NT2/D1 (cell line): ENCODE measurements around the gene OAS3.

Source experiments
- DNase-seq: peaks from one replicate; pipeline ENCODE4 v3.0.0-alpha.2; 2011; ENCODE audit warnings: low read depth, low spot score
- H3K27me3 ChIP-seq: 2 replicates; pipeline ENCODE4 v1.6.0; 2011; ENCODE audit warnings: mild to moderate bottlenecking; ENCODE audit not compliant: insufficient read length, insufficient read depth
- H3K36me3 ChIP-seq: 2 replicates; pipeline ENCODE4 v1.6.1; 2011; ENCODE audit warnings: mild to moderate bottlenecking, low read length, mixed read lengths; ENCODE audit not compliant: insufficient read depth, insufficient read length
- H3K4me1 ChIP-seq: 2 replicates; pipeline ENCODE4 v1.5.1; 2011; ENCODE audit not compliant: insufficient read depth, insufficient read length
- H3K4me3 ChIP-seq: 2 replicates; pipeline ENCODE4 v1.5.1; 2011; ENCODE audit warnings: low read depth; ENCODE audit not compliant: insufficient read length
- H3K9ac ChIP-seq: 2 replicates; pipeline ENCODE4 v1.6.0; 2011; ENCODE audit warnings: low read depth; ENCODE audit not compliant: insufficient read length
- H3K9me3 ChIP-seq: 2 replicates; pipeline ENCODE4 v1.5.1; 2011; ENCODE audit warnings: mild to moderate bottlenecking, low read length; ENCODE audit not compliant: insufficient read depth
- SUZ12 ChIP-seq: IDR thresholded peaks from 2 replicates; pipeline ENCODE4 v1.6.1; 2011; ENCODE audit not compliant: insufficient read length, insufficient read depth; ENCODE audit errors: extremely low read depth
- YY1 ChIP-seq: IDR thresholded peaks from 2 replicates; pipeline ENCODE4 v1.6.1; 2011; ENCODE audit not compliant: insufficient read length, insufficient read depth
- ZNF274 ChIP-seq: IDR thresholded peaks from 2 replicates; pipeline ENCODE4 v1.6.1; 2011; ENCODE audit warnings: mild to moderate bottlenecking, low read depth, low read length

OAS3 gene

DNA sequence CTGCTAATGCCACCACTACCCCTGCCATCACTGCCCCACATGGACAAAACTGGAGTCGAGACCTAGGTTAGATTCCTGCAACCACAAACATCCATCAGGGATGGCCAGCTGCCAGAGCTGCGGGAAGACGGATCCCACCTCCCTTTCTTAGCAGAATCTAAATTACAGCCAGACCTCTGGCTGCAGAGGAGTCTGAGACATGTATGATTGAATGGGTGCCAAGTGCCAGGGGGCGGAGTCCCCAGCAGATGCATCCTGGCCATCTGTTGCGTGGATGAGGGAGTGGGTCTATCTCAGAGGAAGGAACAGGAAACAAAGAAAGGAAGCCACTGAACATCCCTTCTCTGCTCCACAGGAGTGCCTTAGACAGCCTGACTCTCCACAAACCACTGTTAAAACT lies 33.0 kb downstream of the OAS3 start:
- no peak for DNase-seq

GRCh38 chr12:112973011-112973735 lies 34.9 kb downstream of the OAS3 start:
- no peaks in the 10 kb centered on the region for H3K9me3 ChIP-seq
- H3K36me3 ChIP-seq = no peaks in the 10 kb centered on the region
- no peak overlapping the region for H3K4me3 ChIP-seq
- peaks cover 4% of the 10 kb centered on the region for H3K4me1 ChIP-seq
- no peak for DNase-seq
- no peaks in the 10 kb centered on the region for H3K27me3 ChIP-seq
- no peak overlapping the region for H3K9ac ChIP-seq
- TF ChIP-seq ZNF274 (no peak), SUZ12 (no peak), YY1 (no peak)

More for the DNA sequence above, 33.0 kb downstream of the OAS3 start:
- H3K9ac ChIP-seq = no peak overlapping the region
- H3K36me3 ChIP-seq = peaks cover 3% of the 10 kb centered on the region
- no peaks in the 10 kb centered on the region for H3K4me1 ChIP-seq
- H3K9me3 ChIP-seq = no peaks in the 10 kb centered on the region
- H3K4me3 ChIP-seq = no peak overlapping the region
- TF ChIP-seq YY1 = no peak
- TF ChIP-seq ZNF274 = no peak
- TF ChIP-seq SUZ12 = no peak
- no peaks in the 10 kb centered on the region for H3K27me3 ChIP-seq

GRCh38 chr12:112973818-112974231 lies 35.6 kb downstream of the OAS3 start:
- DNase-seq = no peak
- Histone ChIP-seq H3K9ac (no peak overlapping the region), H3K36me3 (no peaks in the 10 kb centered on the region), H3K4me3 (no peak overlapping the region), H3K4me1 (peaks cover 6% of the 10 kb centered on the region), H3K9me3 (no peaks in the 10 kb centered on the region), H3K27me3 (no peaks in the 10 kb centered on the region)
- TF ChIP-seq YY1 (no peak), SUZ12 (no peak), ZNF274 (no peak)

GRCh38 chr12:112974904-112975303 lies 36.6 kb downstream of the OAS3 start:
- Histone ChIP-seq H3K9me3 (no peaks in the 10 kb centered on the region), H3K27me3 (no peaks in the 10 kb centered on the region), H3K36me3 (no peaks in the 10 kb centered on the region), H3K4me3 (no peak overlapping the region), H3K9ac (no peak overlapping the region), H3K4me1 (peaks cover 6% of the 10 kb centered on the region)
- no peak for DNase-seq
- TF ChIP-seq SUZ12 (no peak), YY1 (no peak), ZNF274 (no peak)

DNA sequence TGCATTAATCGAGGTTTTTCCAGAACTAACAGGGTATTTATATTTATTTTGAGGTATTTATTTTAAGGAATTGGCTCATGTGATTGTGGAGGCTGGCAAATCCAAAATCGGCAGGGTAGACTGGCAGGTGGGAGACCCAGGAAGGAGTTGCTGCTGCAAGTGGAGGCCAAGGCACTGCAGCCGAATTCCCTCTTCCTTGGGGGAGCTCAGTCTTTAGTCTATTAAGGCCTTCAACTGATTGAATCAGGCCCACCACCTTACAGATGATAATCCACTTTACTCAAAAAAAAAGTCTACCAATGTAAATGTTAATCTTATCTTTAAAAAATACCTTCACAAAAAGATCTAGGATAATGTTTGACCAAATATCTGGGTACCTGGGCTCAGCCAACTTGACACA lies 38.9 kb downstream of the OAS3 start:
- no peaks in the 10 kb centered on the region for H3K36me3 ChIP-seq
- no peak for DNase-seq
- H3K4me3 ChIP-seq = no peak overlapping the region
- no peaks in the 10 kb centered on the region for H3K9me3 ChIP-seq
- H3K27me3 ChIP-seq = no peaks in the 10 kb centered on the region
- peaks cover 6% of the 10 kb centered on the region for H3K4me1 ChIP-seq
- no peak for TF ChIP-seq ZNF274
- no peak for TF ChIP-seq SUZ12
- TF ChIP-seq YY1 = no peak
- no peak overlapping the region for H3K9ac ChIP-seq

GRCh38 chr12:112977641-112978040 lies 39.4 kb downstream of the OAS3 start:
- no peak overlapping the region for H3K4me3 ChIP-seq
- H3K4me1 ChIP-seq = peaks cover 6% of the 10 kb centered on the region
- H3K9me3 ChIP-seq = no peaks in the 10 kb centered on the region
- H3K9ac ChIP-seq = no peak overlapping the region
- DNase-seq = no peak
- no peaks in the 10 kb centered on the region for H3K36me3 ChIP-seq
- TF ChIP-seq SUZ12 = no peak
- H3K27me3 ChIP-seq = no peaks in the 10 kb centered on the region

DNA sequence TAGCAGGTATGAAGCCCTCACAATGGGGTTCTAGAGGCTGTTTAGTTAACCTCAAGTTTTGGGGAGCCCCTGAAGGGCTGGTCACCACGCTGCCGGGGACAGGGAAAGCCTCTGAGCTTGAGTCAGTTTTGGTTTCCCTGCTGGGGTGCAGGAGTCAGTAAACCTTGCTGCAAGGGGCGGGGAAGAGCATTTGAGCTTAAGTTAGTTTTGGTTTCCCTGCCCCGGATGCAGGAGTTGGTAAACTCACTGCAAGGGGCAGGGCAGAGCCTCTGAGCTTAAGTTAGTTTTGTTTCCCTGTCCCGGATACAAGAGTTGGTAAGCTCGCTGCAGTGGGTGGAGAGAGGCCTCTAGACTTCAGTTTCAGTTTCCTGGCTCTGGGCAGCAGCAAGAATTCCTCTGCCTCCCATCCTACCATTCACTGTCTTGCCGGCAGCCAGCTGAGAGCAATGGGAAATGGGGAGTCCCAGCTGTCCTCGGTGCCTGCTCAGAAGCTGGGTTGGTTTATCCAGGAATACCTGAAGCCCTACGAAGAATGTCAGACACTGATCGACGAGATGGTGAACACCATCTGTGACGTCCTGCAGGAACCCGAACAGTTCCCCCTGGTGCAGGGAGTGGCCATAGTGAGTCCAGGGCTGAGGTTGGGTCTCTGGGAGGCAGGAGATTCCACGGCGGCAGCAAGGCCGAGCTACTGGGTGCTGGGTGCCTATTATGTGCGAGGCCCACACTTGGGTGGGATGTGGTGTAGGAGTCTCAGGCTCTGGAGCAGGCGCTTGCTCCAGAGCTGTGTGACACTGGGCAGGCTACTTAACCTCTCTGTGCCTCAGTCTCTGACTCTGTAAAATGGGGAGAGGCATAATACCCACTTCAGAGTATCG lies 40.1 kb downstream of the OAS3 start, which contains the start of gene OAS2:
Gene OAS2 (plus strand): TSS at position 357 of the 878 bp plus-strand sequence. CDS start 90 bp downstream, at position 447.
- DNase-seq = no peak
- H3K27me3 ChIP-seq = no peaks in the 10 kb centered on the region
- H3K4me1 ChIP-seq = peaks cover 6% of the 10 kb centered on the region
- no peaks in the 10 kb centered on the region for H3K9me3 ChIP-seq
- H3K9ac ChIP-seq = no peak within 1 kb of the TSS
- no peak within 1 kb of the TSS for H3K4me3 ChIP-seq
- no peaks in the 10 kb centered on the region for H3K36me3 ChIP-seq
- TF ChIP-seq ZNF274 = no peak
- TF ChIP-seq YY1 = no peak
- no peak for TF ChIP-seq SUZ12
